HG03342 (cell line): ENCODE results near the gene APOA1.
"Not testable (repeated sequence)": the region's sequence is repeated elsewhere in the genome, so short reads cannot be mapped to it uniquely, and the experiment has no call there.

ENCODE experiments used
- ATAC-seq: cut with Tn5 transposase; IDR thresholded peaks from one replicate; pipeline ENCODE4 v1.9.1; 2021; ENCODE audit warnings: mild to moderate bottlenecking, moderate library complexity; ENCODE audit not compliant: unreplicated experiment

APOA1 gene

DNA sequence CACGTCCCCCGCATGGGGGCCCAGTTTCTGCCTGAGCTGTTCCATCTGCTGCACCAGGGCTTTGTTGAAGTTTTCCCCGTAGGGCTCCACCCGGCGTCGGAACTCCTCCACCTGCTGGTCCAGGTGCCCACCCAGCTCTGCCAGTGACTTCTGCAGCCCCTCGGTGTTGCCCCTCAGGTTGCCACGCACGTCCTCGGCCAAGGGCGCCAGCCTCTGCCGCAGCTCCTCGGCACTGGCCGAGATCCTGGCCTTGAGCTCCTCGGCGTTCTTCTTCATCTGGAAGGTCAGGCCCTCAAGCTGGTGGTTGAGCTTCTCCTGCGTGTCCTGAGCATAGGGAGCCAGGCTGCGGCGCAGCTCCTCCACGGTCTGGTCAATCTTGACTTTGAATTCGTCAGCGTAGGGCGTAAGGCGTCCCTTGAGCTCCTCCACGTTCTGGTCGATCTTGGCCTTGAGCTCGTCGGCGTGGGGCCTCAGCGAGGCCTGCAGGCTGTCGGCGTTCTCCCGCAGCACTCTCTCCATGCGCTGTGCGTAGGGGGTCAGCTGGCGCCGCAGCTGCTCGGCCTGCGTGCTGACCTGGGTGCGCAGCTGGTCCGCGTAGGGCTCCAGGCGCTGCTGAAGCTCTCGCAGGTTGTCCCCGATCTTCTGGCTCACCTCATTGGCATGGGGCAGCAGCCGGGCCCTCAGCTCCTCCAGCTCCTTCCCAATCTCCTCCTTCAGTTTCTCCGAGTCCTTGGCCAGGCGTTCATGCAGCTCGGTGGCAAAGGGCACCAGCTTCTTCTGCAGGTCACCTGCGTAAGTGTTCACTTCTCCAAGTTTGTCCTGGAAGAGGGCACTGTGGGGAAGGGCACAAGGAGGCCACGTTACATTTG lies 16.1 kb downstream of the APOA1 start:
- ATAC-seq = no peak

- no peak for ATAC-seq
Measured at GRCh38 chr11:116819049-116819448, 18.4 kb downstream of the APOA1 start.

GRCh38 chr11:116814502-116814901 lies 22.9 kb downstream of the APOA1 start:
- no peak for ATAC-seq

DNA sequence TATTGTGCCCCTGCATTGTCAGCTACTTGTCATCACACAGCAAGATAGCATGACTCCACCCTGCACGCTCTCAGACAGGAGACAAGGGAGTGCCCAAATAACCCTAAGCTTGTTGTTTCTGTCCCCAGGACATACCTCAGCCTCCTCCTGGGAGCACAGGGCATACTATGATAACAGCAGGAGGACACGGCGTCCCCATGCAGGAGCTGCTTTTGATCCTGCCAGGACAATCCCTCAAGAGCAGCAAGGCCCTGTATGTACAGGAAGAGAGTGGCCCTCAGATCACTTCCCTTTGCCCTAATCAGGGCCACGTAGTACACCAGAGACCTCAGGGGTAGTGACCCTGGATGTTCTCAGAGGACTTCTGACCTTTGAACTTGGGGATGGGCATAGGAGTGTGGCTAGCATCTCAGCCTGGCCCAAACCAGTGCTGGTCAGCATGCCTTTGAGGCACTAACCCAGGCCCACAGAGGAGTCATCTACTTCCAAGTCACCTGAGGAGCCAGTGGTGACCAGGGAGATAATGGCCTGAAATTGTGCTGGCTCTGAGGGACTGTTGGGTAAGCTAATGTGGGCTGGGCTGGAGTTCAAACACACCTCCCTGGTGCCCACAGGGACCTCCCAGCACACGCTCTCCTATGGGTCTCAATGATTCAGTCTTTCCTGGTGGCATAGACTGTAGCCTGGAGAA lies 23.5 kb downstream of the APOA1 start:
- ATAC-seq = no peak

DNA sequence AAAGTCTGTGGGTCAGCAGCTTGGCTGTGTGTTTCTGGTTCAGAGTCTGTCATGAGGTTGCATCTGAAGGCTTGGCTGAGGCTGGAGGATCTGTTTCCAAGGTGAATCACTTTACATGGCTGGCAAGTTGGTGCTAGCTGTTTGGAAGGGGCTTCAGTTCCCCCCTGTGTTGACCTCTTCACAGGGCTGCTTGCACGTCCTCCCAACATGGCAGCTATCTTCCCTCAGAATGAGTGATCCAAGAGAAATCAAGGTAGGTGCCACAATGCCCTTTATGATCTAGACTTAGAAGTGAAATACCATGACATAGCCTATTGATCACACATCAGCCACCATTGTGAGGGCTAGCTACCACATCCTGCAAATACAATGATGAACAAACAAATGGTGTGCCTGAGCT lies 24.3 kb downstream of the APOA1 start:
- no peak for ATAC-seq

GRCh38 chr11:116812109-116812508 lies 25.3 kb downstream of the APOA1 start:
- no peak for ATAC-seq

- ATAC-seq = no peak
Measured at GRCh38 chr11:116811194-116811593, 26.2 kb downstream of the APOA1 start.

DNA sequence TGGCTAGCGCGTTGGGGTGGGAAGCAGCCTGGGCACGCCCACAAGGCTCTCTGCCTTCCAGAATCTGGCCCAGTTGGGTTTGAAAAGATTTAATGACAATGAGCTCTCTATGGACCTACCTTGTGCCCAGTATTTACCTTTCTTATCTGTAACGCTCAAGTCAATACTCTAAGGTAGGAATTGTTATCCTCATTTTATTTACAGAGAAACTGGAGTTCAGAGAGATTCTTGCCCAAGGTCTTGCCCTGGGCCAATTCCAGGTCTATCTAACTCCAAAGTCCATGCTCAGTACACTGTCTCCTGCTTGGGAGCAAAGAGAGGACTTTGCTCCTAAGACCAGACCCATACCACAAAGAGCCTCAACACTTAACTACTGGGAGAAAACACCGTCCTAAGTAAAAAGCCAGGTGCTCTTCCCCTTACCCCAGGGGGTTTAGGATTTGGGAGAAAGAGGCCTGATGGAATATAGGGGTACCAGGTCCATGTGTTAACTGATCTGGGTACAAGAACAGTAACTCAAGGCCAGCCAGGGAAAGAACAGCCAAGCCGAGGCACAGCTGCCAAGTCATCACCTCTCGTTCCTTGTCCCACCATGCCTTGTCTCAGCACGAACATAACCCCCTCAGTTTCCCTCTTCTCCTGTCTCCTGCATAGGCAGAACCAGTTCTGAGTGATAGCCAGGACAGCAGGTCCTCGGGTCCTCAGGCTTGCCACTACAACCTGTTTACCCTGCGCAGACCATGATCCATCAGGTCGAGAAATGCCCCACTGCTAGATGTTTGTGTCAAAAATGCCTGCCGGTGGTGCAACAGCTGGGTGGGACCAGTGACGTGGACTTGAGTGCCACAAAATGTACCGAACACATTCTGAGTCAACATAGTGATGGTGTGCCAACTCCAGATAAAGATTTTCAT lies 28.9 kb downstream of the APOA1 start:
- no peak for ATAC-seq

DNA sequence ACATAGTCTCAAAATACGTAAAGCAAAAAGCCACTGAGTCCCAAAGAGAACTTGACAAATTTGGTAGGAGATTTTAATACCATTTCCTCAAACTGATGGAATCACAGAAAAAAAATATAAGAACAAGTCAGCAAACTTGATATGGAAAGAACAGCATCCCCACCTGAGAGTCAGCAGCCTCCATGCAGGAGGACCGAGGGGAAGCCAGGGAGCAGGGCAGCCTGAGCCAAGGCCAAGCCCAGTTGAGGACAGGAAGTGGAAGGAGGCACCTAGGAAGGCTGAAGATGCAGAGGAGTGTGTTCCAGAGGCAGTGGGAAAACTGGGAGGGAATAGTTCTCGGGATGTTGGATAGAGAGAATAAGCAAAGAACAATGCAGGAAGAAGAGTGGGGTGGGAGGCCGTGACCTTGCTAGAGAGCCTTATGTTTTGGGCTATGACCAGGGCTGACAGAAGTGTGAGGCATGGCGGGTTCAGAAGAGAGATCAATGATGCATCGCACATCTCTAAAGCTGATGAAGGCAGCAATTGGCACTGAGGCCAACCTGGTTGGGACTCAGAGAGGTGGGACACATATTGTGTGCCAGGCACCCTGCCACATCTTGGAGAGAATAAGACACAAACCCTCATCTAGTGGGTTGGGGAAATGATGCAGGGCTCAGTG lies 29.7 kb downstream of the APOA1 start:
- no peak for ATAC-seq

- no peak for ATAC-seq
Measured at GRCh38 chr11:116804001-116804400, 33.4 kb downstream of the APOA1 start.

GRCh38 chr11:116801662-116802061 lies 35.8 kb downstream of the APOA1 start:
- ATAC-seq = not testable (repeated sequence)

- ATAC-seq = no peak
Measured at GRCh38 chr11:116800610-116801009, 36.8 kb downstream of the APOA1 start.

DNA sequence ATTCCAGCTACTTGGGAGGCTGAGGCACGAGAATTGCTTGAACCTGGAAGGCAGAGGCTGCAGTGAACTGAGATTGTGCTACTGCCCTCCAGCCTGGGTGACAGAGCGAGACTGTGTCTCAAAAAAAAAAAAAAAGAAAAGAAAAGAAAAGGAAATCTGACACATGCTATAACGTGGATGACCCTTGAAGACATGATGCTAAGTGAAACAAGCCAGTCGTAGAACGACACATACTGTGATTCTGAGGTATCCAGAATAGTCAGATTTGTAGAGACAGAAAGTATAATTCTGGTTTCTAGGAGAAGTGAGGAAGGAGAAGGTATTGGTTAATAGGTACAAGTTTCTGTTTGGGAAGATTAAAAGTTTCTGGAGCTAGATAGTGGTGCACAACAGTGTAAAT lies 39.1 kb downstream of the APOA1 start:
- ATAC-seq = no peak

- ATAC-seq = no peak
Measured at GRCh38 chr11:116797816-116798215, 39.6 kb downstream of the APOA1 start.

GRCh38 chr11:116796548-116796947 lies 40.9 kb downstream of the APOA1 start:
- no peak for ATAC-seq

DNA sequence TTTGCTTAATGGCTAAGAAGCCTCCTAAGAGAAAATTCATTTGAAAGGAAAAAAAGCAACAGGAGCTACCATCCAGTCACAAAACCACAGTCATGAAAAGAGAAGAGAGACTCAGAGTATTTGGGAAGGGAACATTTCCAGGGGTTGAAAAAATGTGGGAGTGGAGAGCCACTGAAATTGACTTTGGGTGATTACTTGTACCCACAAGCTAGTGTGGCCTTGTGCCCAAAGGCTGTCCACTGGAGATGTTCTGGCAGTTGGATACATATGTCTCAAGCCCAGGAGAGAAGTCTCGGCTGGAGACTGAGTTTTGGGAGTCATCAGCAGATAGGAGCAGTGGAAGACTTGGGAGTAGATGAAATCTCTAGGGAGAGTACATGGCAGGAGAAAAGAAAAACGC lies 42.6 kb downstream of the APOA1 start:
- ATAC-seq = no peak

GRCh38 chr11:116793772-116794097 lies 43.7 kb downstream of the APOA1 start:
- ATAC-seq = no peak

DNA sequence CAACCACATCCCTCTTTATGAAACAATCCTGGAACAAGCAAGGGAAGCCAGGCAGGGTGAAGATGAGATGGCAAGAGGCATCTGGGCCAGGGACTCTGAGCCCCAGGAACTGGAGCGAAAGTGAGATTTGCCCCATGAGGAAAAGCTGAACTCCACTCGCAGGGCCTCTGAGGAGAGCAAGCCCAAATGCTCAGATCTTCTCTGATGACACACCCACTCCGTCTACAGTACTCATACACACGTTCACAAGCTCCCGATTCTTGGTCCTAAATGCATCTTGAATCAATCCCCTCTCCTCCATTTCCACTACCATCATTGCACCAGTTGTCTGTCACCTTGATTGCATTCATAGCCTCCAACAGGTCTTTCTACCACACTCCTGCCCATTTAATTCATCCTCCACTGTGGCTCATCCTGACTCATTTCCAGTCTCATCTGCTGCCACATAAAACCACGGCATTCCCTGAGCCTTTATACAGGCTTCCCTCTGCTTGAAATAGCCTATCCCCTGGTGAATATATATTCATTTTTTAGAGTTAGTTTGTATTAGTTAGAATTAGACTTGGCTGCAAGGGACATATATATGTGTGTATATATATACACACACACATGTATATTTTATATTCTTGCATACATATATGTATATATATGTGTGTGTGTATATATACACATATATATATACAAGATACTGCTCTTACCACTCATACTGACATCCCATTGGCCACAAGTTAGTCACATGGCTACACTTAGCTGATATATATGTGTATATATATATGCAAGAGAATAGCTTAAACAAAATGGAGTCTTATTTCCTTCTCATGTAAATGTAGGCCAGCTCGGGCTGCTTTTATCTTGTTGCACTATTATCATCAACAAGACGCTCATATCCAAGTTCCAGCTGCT lies 44.3 kb downstream of the APOA1 start:
- no peak for ATAC-seq

DNA sequence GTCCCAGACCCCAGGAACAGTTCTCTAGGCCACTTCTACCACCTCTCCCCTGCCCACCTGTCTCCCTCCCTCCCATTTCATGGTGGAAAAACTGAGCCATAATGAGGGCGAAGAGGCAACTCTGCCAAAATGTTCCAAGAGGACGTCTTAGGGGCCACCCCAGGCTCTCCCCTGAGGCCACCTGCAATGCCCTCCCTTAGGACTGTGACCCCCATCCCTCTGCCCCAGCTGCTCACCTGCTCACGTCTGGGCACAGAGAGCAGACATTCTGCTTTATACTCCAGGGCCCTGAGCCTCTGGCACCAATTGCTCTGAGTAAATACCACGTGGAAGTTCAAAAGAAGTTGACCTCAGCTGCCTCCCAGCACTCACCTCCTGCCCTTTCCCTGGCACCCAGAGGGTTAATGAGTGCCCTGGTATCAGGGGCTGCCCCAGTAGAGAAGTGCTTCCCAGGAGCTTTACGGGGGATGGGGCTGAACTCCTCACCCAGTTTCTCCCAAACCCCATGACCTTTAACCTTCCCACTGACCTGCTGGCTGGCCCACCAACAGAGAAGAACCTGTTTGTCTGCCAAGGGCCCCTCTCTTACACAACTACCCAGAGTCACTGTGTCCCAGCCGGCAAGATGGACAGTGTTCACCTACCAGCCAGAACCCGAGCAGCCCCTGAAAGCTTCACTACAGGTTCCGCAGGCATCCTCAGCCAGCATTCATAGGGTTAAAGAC lies 45.1 kb downstream of the APOA1 start:
- no peak for ATAC-seq
